HG02763 (cell line): ENCODE data around the gene B3GALNT2.
A peak's percentile ranks its signal among the peaks of the same experiment; 100 is the strongest.
"Not testable (repeated sequence)": the region's sequence is repeated elsewhere in the genome, so short reads cannot be mapped to it uniquely, and the experiment has no call there.

Experiments used
- ATAC-seq: cut with Tn5 transposase; IDR thresholded peaks from one replicate; pipeline ENCODE4 v1.9.1; 2021; ENCODE audit warnings: mild to moderate bottlenecking, moderate library complexity; ENCODE audit not compliant: unreplicated experiment

B3GALNT2 gene

DNA sequence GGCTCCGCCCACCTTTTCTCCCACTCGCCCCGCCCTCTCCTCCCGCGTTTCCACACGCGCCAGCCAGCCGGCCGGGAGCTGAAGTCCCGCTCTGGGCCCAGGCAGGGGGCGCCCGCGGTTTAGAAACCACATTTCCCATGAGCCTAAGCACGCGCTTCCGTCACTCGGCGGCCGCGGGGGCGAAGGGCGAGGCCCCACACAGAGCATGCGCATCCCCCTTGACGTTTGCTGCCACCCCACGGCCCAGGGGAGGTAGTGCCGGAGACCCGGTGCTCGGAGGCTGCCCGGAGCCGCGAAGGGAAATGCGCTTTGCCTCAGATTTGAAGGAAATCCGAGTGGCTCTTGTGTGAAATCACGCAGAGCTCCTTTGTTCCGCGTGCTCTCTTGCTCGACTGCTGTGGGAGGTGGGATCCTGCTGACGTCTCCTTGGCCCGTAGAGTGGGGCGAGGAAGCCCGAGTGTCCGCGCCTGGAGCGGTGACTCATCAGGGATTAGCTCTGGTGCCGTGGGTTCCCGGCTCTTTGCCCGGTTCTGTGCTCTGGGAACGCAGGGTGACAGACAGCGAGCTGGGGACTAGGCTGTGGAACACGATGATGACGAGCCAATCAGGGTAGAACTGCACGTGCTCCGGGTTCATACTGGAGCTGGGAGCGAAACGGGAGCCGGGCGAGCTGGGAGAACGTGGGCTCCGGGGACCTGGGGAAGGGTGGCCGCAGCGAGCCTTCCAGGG is 406 bp upstream of the B3GALNT2 start:
- ATAC-seq: peak; percentile 83

DNA sequence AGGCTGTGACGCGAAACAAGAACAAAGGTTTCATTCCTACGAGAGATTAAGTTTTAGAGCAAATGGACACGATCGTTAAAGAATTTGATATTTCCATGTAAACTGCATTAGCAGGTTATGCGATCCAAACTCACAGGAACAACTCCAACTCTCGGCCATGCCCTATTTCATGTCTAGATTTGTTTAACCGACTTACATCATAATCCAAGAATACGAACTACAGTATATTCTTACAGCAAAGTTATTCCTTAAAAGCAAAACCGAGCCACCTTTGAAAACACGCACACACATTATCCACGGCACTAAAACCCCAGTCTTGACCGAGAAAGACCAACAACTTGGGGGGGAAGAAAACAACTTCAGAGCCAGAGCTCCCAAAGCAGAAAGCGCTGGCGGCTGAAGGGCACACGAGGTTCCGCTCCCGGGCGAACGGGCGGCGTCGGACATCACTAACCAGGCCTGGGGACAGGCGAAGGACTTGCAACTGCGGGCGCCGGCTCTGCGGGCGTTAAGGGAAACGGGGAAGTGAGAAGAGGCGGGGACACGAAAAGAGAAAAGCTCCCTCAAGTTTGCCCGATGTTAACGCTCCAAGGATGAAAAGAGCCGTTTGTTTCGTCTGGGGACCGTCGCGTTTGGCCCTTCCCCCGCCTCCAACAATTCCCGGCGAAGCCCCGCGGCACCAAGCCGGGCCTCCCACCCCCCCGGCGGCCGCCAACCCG is 690 bp downstream of the B3GALNT2 start:
- ATAC-seq: peak; percentile 11

DNA sequence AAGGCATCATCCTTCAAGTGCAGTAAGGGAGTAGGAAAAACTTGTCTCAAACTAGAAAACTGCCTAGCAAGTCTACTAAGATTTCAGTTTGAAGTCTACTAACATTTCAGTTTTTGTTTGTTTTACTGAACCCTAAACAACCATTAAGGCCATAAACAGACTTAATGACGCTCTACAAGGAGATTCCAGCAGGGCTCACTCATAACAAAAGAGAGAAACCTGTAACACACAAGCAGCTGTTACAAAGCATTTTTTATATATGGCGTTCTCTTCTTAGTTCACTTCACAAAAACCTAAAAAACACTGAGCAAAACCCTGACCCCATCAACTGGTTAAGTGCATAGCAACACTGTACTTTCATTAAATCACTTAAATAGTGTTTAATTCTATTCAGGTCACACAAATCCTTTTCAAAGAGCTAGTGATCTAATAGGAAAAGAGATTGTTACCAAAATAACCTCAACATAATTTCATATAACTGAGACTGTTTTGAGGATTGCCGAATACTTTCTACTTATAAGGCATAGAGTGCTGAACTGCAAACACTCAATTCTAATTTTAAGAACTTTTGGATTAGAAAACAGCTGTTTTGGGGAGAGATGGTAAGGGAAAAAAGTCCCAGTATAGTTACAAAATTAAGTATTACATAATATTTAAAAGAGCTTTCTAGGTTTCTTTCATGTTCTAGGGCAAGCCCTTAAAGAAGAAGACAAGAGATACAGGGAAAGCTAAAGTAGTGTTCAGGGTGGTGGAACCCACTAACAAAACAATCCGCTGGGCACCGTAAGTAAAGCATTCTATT is 1.4 kb downstream of the B3GALNT2 start:
- no peak for ATAC-seq

DNA sequence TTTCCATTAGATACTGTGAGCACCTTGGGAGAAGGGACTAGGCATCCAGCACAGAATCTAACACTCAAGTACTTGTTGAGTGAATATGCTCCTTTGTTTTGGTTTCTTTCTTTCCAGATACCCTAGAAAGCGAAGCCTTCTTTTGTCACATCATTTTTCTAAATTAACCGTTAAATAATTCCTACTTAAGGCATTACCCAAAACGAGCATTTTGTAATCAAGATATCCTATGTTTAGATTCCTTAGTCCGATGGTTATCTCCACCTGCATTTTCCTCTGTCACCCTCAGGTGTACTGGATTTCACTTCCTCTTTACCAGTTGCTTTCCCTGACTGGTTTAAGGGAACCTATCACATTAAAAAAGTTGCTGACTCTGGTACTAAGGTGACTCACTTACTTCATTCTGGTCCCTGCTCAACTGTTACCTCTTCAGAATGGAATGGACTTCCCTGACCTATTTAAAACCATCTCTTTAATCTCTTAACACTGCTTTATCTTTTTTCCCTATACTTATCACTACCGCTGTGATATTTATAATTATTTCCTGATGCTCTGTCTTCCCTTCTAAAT is 3.2 kb downstream of the B3GALNT2 start:
- no peak for ATAC-seq

DNA sequence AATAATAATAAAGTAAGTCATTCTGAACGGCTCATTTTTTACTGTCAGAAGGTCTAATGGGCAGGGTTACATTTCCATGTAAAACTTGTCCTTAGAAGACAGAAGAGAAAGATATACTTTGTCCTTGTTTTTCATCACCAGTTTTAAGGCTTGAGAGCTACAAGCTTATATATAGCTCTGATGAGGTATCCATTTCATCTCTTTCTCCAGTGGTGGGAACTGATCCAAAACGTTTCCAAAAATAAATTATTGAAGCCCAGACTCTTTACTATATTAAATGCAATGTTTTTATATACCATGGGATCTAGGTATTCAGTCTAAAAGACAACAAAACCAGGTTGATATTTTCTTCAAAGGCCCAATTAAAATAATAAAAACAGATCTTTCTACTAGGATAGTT is 8.7 kb downstream of the B3GALNT2 start:
- no peak for ATAC-seq

DNA sequence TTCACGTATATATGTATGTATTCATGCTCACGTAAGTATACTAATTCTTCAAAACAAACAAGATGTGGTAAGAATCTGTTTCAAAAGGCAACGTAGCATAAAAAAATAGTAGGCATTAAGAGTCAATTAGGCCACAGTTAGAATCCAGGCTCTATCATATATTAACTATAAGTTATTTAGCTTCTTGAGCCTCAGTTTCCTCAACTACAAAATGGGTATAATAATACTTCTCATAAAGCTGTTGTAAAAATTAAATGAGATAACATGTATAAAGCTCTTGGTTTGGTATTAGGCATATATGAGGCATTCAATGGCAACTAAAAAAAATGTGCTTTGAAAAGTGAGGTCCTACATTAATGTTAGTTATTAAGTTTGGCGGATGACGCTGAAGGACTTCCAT is 9.2 kb downstream of the B3GALNT2 start:
- no peak for ATAC-seq

DNA sequence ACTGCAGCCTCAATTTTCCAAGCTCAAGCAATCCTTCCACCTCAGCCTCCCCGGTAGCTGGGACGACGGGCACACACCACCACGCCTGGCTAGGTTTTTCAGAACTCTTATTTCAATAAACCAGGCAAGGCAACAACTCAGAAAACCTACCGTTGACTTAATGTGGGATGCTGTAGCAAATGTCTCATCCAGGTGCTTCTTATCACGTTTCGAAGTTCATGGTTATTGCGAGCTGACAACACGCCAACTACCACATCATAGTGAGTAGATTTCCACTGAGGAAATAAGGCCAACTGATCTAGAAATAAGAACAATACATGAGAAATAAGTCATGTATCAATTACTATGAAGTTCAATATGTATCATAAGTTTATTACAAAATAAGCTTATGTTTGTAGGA is 9.7 kb downstream of the B3GALNT2 start:
- no peak for ATAC-seq

DNA sequence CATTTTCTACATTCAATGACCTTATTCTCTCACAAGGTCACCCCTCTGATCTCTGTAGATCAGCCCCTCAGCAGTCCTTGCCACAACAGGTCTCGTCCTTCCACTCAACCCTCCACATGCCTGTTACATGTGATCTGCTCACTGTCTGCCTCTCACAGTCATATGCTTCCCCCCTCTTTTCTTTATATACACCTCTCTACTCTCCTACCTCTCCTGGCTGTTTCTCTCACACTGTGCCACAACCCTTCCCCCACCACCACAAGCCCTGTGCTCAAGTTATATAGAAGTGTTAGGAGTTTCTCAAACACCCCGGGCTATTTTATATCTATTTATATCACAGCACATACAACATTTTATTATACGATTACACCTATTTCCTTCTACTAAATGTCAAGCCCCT is 12.6 kb downstream of the B3GALNT2 start:
- no peak for ATAC-seq

DNA sequence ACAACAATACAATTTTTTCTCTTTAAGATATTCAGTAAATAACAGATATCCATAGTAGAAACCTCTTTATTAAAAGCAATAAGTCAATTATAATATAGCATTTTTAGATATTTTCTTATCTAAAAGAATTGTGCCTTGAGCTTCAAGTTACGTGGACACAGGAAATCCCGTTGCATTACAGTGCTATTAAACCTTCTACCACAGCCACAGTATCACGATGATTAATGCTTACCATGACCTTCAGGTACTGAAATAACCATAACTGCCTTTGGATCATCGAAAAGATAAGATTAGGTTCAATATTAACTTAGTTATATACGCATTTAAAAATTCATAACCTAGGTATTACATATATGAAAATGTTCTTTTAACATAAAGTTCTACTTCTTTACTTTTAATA is 17.9 kb downstream of the B3GALNT2 start:
- no peak for ATAC-seq

DNA sequence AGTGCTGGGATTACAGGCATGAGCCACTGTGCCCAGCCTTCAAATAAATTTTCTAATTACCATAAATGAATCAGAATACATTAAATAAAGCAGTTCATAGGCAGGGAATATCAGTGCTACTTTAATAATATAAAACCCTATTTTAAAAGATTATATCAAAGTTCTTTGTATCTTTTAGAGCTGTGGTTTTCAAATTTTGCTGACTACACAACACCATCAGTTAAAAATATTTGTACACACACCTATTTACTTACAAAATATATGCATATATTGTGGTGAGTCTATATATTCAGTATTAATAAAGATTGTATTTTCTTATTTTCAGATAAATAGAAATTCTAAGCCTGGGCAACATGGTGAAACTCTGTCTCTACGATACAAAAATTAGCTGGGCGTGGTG is 18.7 kb downstream of the B3GALNT2 start:
- ATAC-seq: no peak

DNA sequence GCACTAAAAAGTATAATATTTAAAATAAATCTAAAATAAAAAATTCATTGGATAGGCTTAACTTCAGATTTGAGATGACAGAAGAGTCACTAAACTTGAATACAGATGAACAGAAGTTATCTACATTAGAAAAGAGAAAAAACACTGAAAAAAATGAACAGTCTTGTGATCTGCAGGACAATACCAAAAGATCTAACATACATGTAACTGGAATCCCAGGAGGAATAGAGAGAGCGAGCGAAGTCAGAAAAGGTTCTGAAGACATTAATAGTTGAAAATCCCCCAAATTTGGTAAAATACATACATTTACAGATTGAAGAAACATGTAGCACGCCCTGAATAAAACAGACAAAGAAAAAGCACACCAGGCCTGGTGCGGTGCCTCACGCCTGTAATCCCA is 21.2 kb downstream of the B3GALNT2 start:
- no peak for ATAC-seq

DNA sequence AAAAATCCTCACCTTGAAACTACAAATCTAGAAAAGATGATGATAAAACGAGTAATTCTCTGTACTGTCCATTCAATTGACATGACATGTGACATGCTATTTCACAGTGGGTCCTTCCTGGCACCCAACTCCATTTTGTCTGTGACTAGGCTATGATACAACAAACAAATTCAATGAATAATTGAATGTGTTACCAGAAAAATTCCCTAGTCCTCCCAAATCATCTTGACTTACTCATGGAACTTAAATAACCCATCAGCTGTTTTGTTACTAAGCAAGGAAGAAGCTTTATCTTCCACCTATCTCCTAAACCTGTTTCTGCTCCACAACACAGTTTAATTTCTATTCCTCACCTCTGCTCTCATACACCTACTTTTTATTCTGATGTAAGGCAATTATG is 30.4 kb downstream of the B3GALNT2 start:
- ATAC-seq: no peak

DNA sequence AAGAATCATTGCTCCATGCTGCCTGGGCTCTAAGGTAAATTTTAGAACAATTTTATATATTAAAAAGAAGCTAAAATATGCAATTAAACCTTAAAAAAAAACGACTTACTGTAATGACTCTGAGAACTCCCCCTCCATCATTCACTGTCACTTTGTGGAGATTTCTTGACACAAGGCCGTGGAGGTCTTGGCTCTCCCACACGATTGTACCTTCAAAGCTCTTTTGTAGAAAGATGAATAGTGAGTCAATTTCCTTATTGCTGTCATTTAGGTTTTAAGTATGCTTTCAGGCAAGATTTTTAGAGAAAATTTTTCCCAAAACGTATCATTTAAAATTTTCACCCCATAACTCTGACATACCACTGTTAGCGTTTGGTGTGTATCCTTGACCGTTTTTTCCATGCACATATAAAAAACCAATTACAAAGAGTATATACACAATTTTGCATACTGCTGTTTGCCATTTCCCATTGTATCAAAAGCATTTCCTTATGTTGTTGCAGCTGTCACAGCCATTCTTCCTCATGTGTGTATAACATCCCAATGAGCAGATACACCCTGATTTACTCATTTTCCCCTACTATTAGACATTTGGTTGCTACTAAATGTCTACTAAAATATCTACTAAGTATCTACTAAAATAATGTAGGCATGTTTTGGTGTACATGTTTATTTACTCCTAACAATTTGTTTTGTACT is 33.4 kb downstream of the B3GALNT2 start:
- ATAC-seq: no peak

DNA sequence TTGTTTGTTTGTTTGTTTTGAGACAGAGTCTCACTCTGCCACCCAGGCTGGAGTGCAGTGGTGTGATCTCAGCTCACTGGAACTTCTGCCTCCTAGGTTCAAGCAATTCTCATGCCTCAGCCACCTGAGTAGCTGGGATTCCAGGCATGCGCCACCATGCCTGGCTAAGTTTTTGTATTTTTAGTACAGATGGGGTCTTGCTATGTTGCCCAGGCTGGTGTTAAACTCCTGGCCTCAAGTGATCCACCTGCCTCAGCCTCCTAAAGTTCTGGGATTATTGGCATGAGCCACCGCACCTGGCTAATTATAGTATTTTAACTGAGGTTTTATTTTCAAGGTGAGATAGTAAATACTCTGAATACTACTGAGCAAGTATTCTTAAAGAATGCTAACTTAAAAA is 34.4 kb downstream of the B3GALNT2 start:
- ATAC-seq: not testable (repeated sequence)

DNA sequence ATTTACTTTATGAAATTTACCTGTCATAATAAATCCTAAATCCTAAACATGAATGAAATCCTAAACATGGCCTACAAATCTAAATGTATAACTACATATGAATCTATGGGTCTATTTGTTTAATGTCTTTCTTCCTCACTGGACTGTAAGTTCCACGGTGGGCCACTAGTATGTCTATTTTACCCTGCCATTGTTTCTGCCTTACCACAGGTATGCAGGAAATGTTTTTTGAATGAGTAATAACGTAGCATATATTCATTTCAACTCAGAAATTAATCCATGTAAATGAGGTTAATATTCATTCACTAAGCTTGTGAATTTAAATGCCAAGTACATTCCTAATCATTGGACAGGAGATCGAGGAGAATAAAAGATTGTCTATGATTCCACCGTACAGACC is 35.3 kb downstream of the B3GALNT2 start:
- no peak for ATAC-seq

DNA sequence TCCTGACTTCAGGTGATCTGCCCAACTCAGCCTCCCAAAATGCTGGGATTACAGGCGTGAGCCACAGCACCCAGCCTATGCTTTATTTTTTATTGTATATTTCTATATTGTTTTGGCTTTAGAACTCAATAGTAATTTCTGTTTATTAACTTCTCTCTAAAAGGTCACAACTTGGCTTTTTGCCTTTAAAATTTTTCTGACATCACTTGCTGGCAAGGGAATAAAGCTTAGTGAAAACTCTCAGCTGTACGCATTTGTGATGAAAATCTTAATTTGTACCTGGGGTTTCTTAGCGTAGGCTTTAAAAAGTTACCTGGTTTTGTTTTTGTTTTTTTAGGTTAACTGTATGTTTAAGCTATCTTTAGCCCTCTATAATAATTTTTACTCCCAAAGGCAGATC is 36.2 kb downstream of the B3GALNT2 start:
- no peak for ATAC-seq

DNA sequence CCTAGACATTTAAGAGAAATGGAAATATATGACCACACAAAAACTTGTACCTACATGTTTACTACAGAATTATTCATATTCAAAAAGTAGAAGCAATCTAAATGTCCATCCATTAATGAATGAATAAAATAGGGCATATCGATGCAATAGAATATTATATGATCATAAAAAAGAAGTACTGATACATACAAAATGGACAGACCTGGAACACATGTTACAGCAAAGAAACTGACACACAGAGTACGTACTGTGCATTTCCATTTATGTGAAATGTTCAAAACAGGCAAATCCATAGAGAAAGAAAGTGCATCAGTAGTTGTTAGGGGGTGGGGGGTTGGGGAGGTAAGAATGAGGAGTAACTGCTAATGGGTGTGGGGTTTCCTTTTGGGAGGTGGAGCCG is 39.2 kb downstream of the B3GALNT2 start:
- ATAC-seq: no peak

DNA sequence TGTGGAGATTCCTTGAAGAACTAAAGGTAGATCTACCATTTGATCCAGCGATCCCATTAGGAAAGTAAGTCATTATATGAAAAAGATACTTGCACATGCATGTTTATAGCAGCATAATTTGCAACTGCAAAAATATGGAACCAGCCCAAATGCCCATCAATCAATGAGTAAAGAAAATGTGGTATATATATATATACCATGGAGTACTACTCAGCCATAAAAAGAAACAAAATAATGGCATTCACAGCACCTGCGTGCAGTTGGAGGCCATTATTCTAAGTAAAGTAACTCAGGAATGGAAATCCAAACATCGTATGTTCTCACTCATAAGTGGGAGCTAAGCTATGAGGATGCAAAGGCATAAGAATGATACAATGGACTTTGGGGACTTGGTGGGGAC is 41.4 kb downstream of the B3GALNT2 start:
- ATAC-seq: not testable (repeated sequence)

DNA sequence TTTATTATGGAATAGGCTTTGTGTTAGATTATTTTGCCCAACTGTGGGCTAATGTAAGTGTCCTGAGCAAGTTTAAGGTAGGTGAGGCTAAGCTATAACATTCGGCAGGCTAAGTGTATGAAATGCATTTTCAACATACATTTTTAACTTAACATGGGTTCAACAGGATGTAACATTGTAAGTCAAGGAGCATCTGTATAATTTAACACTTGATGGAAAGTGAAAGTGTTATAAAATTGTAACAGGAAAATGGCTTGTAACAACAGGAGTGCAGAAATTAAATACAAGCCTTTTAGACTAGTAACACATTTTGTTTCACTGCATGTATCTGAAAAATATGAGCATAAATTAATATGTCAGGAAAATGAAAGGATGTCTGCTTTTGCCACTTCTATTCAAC is 42.3 kb downstream of the B3GALNT2 start:
- ATAC-seq: no peak

DNA sequence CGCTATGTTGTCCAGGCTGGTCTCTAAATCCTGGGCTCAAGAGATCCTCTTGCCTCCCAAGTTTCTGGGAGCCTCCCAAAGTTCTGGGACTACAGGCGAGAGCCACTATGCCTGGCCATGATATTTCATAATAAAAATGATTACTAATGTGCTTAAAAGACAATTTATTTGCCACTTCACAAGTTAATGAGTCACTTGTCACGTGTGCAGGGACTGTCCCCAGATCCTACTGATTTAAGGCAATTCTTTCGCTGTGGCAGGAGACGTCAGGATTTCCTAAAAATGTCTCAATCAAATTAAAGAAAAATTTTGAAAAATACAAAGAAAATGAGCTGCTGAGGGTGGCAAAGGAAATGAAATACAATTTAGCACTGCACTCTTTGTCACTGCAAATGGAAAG is 43.5 kb downstream of the B3GALNT2 start:
- ATAC-seq: no peak

DNA sequence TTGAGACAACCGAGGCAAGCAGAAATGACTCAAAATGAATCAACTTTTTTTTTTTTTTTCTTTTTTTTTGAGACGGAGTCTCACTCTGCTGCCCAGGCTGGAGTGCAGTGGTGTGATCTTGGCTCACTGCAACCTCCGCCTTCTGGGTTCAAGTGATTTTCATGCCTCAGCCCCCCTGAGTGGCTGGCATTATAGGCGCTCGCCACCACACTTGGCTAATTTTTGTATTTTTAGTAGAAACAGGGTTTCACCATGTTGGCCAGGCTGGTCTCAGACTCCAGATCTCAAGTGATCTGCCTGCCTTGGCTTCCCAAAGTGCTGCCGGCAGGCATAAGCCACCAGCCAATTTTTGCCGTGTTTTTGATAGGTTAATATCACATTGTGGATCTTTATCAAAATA is 46.4 kb downstream of the B3GALNT2 start:
- ATAC-seq: not testable (repeated sequence)
